Head of caudate nucleus (tissue), 42 donors: ENCODE data around the gene CEP128.

Experiments used
- DNase-seq, 42 donors: peaks; one replicate each; pipeline versions ENCODE4 v3.0.0 to v3.0.0-alpha.2; 2020 to 2021; ENCODE audit warnings: mixed read lengths in 7 of 42
- intact Hi-C: fragments of 100-400 bp; cut with DNase I; formaldehyde crosslinking; loops from one replicate; pipeline ENCODE4 v1.15.0; 2022

Gene CEP128

DNA sequence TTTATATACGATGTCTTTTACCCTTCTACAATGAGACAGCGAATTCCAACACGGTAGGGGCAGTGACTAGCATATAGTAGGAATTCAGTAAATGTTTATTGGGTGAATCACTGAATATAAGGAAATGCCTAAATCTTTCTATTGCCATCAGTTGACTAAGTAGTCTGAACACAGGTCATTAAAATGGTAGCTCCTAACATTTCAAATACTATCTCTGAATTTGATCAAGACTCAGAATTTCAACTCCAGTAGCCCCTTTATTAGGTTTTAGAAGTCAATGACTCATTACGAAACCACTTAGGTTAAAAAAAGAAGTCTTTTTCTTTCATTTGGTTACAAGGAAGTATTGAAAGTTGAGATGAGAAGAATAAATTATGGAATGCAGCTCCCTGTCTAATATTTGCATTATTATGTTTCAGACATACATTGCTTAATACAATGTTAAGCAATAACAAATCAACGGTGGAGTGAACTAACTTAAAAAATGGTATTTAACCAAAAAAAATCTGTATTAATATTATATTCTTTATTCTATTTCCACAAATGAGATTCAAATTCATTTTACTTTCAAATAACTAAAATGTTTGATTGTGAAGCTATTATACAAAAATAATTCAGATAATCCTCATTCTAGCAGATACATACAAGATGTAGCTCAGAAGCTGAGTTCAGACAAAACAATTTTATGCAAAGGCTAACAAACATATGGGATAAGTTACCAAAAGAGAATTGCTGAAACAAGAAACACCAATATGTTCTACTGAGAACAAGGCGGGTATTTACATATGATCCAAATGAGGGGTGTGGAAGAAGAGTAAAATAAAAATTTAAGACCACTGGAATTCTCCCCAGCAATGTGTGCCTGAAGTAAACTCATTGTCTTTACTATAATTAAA is 302.7 kb downstream of the CEP128 start:
- no peak for DNase-seq
- intact Hi-C loops, result no loop called here

DNA sequence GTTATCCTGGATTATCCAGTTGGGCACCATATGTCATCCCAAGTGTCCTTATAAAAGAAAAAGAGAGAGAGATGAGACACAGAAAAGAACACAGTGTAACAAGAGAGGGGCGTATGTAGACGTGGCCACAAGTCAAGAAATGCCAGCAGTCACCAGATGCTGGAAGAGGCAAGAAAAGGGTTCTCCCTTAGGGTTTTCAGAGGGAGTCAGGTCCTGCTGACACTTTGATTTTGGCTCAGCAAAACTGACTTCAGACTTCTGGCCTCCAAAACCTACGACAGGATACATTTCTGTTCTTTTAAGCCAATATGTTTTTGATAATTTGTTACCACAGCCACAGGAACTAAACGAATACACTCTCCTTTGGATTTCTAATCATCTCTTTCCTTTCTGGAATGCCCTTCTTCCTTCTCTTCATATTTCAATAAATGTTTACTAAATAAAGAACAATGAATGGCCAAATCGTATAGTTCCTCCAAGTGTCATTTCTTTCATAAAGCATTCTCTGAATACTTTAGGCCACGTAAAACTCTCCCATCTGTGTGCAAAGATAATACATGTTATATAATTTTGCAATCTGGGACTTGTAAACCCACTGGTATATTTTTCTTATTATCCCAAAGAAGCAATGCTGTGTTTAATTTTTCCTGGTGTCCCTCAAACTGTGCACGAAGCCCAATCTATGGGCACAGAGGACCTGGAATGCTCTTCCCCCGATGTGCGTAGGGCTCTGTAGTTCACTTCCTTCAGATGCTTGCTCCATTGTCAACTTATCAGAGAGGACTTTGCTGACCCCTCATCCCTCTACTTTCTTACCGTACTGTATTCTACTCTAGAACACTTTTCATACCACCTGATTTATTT is 303.6 kb downstream of the CEP128 start:
- no peak for DNase-seq
- intact Hi-C loops, result no loop called here

DNA sequence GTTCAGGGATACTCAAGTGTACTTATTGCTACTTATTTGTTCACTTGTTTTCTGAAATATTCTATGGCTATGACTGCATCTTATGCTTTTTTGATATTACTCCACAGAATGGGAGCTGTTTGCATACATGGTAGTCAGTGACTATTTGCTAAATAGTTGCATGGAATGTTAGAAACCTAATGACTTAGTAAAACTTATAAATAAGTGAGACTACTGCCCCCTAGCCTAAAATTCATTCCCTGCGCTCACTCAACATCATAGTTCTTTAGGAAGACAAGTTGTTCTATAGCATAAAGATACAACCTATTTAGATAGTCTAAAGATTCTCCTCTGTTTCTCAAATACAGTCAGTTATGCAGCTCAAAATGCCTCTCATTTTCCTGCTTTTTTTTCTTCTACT is 305.5 kb downstream of the CEP128 start:
- DNase-seq, result no peak
- intact Hi-C loops, result no loop called here

DNA sequence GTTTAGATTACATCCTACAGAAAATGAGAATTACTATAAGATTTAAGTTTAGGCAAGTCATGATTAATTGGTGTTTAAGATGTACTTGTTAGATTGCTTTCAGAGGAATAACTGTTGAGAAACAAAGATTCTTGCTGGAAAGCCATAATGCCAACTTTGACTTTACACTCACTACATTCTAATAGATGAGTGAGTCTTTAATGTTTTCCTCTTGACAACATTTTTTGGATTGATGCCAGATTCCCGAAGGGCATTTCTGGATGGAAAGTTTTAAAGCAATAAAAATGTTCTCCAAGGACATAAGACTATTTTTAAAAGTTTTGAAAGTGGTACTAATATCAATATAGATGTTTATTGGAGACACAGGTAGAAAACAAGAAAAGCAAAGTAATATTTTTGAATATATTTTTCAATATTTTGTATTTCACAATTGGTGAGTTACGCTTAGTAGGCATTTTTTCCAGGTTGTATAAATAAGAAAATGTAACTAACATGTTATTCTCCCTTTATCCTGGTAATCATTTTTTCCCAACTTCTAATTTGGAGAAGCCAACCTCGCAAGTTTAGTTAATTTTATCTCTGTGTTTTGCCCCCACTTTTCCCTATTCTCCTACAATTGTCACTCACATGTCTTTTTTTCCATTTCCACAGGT is 307.3 kb downstream of the CEP128 start:
- intact Hi-C loops, result no loop called here
- DNase-seq, result no peak

DNA sequence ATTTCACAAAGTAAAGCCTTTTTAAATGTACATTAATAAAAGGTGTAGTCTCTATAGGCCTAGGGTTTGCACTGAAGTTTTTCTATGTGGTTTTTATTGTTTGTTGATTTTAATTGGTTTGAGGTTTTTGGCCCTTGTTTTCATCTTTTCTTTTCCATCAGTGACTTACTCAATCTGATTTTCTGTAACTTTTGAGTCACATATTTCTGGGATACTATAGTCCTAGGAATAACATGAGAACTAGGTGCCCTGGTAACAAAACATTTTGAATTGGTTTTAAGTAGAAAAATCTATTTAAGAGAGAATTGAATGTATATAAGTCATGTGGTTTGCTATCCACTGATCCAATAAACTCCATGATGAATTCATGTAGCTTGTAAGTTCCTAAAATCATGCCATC is 311.9 kb downstream of the CEP128 start:
- DNase-seq, result no peak
- intact Hi-C loops, result no loop called here

DNA sequence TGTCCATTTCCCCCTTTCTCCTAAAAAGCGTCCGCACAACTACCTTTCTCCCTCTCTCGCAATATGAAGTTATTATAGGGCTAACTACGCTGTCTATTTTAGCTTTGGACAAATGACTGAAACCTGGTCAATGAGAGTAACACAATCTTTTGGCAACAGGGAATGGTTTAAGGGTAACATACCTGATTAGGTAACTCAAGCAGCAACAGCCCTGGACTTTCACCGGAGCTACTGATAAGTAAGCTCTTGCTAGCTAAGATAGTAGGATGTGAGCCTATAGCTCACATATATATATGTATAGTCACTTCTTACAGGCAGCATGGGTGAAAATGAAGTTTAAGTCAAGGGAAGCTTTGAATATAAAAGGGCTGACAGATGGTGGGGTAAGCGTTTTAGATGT is 313.0 kb downstream of the CEP128 start:
- DNase-seq, result no peak
- intact Hi-C loops, result no loop called here

DNA sequence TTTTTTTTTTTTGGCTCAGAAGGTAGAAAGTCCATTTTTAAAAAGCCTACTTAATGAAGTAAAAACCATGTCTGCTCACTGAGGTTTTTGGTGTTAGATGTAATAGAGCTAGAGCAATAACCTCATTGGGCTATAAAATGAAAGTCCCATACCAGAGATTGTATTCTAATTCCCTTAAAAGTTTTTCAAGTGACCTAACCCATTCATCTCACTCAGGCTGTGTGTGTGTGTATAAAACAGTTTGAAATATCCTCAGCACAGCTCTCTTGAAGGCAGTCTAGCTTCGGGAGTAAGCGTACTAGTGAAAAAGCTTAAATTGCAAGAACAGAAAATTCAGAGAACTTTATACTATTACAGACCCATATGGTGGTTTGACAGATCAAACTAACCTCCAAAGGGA is 313.8 kb downstream of the CEP128 start:
- intact Hi-C loops, result no loop called here
- DNase-seq, result no peak

DNA sequence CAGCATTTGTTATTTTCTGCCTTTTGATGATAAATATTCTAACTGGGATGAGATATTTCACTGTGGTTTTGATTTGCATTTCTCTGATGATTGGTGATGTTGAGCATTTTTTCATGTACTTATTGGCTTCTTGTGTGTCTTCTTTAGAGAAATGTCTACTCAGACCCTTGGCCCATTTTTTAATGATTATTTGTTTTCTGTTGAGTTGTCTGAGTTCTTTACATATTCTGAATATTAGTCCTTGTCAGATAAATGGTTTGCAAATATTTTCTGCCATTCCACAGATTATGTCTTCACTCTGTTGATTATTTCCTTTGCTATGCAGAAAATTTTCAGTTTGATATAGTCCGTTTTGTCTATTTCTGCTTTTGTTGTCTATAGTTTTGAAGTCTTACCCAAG is 317.0 kb downstream of the CEP128 start:
- DNase-seq, result no peak
- intact Hi-C loops, result no loop called here

DNA sequence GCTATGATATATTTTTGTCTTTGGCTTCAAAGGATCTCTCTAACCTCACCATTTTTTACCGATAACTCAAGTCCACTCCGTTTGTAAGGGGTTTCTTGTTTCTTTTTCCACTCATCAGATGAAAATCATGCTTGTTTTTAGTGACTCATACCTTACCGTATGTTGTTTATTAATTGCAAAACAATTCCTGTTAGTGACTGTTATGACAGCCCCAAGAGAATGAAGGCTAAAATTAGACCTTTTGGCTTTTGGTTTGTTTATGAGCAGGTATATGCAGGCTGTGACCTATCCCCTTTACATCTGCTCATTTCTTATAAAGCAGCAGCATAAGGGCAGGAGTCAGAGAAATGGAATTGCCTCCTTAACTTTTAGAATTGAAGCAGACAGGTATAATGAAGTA is 319.8 kb downstream of the CEP128 start:
- DNase-seq, result no peak

DNA sequence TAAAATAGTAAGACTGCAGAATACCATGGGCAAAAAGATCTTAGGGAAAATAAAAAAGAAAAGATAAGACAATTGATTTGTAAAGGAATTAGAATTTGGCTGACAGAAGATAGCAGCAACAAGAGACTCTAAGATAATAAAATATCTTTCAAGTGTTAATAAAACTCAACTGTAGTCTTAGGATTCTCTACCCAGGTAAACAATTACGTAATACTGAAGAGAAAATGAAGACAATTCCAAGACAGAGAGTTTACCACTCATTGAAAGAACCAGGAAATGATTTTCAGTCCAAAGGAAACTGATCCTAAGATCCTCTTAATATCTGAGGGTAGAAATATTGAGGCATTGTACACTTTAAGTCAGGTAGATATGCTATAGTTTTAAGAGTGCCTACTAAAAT is 321.1 kb downstream of the CEP128 start:
- DNase-seq, result no peak
- intact Hi-C loops, result no loop called here

More for the DNA sequence above, 319.8 kb downstream of the CEP128 start:
- intact Hi-C loops, result no loop called here

DNA sequence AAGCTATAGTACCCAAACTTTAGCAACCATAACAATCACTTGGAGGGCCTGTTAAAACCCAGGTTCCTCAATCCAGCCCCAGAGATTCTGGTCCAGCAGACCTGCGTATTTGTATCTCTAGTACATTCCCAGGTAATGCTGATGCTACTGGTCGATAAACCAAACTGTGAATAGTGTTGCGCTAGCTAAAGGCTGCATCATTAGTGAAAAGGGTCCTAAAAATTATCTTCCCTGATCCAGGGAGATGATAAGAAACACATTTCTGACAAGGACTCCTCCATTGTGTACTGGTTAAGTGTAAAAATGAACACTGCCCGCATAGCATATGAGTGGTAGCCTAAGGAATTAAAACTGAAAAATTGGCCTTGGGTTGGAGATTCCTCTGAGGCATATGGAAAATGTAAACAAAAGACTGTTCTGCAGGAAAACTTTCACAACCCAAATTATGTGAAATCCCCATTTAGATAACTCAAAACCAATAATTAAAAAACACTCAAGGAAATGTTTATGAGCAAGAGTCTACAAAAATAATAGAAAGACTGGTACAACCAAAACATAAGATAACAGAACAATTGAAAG is 322.7 kb downstream of the CEP128 start:
- no peak for DNase-seq
- intact Hi-C loops, result no loop called here

DNA sequence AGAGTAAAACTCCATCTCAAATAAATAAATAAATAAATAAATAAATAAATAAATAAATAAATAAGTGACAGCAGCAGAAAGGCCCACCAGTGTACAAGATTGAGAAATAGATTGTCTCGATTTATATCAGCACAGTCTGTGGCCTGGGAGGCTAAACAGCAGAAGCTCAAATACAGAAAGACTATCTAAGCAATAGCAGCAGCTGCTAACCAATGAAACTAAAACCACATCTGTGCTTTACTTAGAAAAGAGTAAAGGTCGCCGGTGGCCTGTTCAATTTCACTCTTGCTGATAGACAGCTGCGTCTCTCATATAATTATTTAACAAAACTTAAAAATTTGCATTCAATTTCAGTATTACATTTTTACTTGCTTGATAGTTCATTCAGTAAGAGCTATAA is 325.7 kb downstream of the CEP128 start:
- DNase-seq, result no peak
- intact Hi-C loops, result no loop called here

DNA sequence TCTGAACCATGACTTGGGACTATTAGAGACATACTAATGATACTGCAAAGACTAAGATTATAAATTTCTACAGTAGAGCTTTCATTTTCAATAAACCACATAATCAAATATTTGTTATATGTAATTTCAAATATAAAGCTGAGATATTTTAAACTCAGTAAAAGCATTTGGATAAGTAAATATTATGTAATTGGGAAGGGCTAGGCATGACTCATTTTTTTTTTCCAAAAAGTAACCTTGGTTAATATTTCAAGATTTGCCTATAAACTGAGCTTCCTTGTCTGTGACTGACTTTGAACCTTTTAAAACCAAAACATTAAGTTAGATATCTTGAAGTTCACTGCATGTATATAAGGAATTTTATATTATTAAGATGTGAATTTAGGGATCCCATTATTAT is 332.5 kb downstream of the CEP128 start:
- no peak for DNase-seq
- intact Hi-C loops, result no loop called here

DNA sequence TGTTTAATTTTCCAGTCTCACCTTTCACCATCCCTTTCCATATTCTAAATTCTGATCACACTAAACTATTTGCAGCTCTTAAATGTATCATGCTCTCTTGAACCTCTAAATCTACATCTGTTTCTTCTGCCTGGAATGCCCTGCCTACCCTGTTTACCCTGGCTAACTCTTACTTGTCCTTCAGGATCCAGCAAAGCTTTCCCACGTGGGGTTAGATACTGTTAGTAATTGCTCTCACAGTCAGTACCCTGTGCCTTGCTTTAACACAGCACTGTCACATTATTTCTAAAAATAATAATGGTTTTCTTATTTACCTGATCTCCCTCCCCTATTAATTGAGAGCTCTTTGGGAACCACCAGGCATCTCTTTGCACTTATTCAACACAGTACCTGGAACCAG is 333.0 kb downstream of the CEP128 start:
- intact Hi-C loops, result no loop called here
- DNase-seq, result no peak

DNA sequence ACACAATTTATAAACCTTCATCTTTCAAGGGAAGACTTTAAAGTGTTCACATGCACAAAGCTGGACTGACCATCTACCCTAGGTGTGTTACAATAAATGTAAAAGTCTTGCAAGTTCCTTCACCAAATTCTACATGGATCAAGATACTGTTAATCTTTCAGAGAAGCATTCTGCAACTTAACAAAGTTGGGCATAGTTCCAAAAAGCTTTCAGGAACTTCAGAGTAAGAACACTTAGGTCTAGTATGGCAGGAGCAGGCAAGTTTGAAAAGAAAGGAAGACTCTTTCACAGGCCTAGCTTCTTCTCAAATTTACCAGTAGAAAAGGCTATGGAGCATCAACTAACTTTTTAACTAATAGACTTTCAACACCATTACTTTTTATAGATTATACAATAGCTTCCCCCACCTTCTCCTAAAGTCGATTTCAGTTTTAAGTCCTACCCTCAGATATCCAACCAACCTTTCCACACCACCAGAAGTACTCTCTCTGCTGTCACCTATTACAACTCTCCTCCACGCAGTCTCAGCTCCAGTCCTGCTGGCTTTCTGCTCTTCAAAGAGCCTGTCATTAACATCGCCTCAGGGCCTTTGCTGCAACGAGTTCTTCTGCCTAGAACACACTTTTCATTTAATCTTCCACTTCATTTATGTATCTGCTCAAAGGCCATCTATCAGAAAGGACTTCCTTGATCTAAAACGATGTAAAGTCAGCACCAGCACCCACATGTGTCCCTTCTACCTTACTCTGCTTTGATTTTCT is 333.9 kb downstream of the CEP128 start:
- no peak for DNase-seq
- intact Hi-C loops, result no loop called here

DNA sequence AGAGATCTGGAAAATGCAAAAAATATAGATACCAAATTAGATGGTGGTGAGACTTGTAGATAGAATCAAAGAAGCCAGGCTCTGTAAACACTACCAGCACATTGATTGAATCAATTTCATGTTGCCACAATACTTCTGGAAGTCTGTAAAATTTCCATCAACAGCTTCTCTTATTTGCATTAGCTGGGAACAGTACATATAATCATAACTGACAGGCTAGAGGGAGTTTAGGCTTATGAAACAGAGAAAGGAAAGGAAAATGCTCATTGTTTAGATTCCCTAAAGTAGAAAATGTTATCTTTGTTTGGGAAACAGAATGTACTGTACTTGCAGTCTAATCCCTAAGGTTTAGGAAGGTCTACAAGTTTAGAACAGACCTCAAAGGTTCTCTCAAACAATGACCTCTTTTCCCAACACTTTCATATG is 335.2 kb downstream of the CEP128 start:
- intact Hi-C loops, result no loop called here

DNA sequence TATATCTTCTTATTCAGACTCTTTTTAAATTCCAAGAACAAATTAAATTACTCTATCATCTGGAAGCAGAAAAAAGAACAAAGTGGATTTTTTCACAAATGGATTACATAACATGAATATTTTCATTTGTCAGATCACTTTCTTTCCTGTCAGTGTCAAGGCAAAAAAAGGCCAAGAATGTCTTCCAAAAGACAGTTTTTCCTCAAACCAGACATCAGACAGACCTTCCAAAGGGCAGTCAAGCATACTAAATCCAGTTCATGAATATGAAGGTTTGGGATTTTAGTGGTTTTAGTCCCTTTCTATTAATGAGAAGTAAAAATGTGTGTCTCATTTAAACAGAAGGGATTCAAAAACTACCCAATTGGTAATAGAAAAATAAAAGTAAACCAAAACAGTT is 336.0 kb downstream of the CEP128 start:
- no peak for DNase-seq

More for the DNA sequence above, 335.2 kb downstream of the CEP128 start:
- DNase-seq, result no peak

DNA sequence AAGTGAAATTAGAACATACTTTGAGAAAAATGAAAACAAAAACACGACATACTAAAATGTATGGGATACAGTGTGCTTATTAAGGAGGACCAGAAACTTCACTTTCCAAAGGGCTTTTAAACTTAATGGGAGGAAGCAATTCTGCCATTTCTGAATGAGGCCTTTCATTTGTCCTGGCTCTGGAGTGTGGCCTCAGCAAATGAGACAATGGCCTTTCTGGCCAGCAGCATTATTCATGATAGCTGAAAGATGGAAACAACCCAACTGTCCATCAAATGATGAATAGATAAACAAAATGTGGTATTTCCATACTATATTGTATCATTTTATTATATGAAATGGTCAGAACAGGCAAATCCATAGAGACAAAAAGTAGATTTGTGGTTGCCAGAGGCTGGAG is 338.6 kb downstream of the CEP128 start:
- DNase-seq, result peak in 36 of 42 donors; percentile 15 to 82 (median 54)
- intact Hi-C loops, result no loop called here

More for the DNA sequence above, 336.0 kb downstream of the CEP128 start:
- intact Hi-C loops, result no loop called here
